Measurements from ENCODE around the gene NLE1. TPM values are rescaled to one million over a fixed set of nuclear protein-coding genes. Genes with fewer than 3 reads are reported as not detected.
"Not testable (repeated sequence)": the region's sequence is repeated elsewhere in the genome, so short reads cannot be mapped to it uniquely, and the experiment has no call there.

The NLE1 gene
- total RNA-seq, 1 donor from 2014 or later: 4.2 TPM

DNA sequence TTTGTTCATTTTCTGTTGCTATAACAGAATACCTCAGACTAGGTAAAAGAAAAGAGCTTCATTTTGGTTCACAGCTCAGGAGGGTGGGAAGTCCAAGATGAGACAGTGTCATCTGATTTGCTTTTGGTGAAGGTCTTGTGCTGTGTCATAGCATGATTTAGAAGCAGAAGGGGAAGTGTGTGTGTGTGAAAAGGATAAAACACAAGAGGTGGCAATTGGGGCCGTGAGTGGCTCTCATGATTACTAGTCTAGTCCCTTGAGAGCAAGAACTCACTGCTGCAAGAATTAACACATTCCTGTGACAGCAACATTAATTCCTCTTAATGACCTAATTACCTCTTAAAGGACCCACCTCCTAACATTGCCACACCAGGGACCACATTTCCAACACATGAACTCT lies 43.7 kb upstream of the NLE1 start:
- TF ChIP-seq, protein P1, sequence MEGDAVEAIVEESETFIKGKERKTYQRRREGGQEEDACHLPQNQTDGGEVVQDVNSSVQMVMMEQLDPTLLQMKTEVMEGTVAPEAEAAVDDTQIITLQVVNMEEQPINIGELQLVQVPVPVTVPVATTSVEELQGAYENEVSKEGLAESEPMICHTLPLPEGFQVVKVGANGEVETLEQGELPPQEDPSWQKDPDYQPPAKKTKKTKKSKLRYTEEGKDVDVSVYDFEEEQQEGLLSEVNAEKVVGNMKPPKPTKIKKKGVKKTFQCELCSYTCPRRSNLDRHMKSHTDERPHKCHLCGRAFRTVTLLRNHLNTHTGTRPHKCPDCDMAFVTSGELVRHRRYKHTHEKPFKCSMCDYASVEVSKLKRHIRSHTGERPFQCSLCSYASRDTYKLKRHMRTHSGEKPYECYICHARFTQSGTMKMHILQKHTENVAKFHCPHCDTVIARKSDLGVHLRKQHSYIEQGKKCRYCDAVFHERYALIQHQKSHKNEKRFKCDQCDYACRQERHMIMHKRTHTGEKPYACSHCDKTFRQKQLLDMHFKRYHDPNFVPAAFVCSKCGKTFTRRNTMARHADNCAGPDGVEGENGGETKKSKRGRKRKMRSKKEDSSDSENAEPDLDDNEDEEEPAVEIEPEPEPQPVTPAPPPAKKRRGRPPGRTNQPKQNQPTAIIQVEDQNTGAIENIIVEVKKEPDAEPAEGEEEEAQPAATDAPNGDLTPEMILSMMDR (IDR thresholded peaks at IDR 0.05; ENCODE audit: borderline replicate concordance): no peak
- no peaks in the 10 kb centered on the region for H3K4me1 ChIP-seq
- H3K27me3 ChIP-seq (ENCODE audit: low read depth): no peaks in the 10 kb centered on the region
- intact Hi-C loops (cut with micrococcal nuclease): no loop called here
- no peaks in the 10 kb centered on the region for H3K9me3 ChIP-seq (replicated peaks)
- H3K4me3 ChIP-seq: no peak overlapping the region
- no peak overlapping the region for H3K27ac ChIP-seq (replicated peaks)
- H3K36me3 ChIP-seq: peaks cover 37% of the 10 kb centered on the region
- no peak for DNase-seq

DNA sequence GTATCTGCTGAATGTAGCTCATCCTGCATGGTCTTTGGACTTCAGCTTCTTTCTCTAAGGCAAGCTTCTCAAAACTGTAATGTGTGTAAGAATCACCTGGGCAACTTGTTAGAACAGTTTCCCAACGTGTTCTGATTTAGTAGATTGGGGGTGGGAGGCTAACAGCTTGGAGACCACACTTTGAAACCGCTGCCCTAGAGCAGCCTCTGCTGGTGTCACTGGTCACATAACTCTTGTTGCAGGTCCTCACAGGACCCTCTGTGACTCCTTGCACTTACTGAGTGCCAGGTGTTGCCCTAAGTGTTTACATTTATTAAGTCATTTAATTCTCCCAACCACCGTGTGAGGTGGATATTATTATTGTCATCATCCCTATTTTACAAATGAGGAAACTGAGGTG lies 42.2 kb upstream of the NLE1 start:
- Histone ChIP-seq H3K36me3 (peaks cover 51% of the 10 kb centered on the region), H3K9me3 (replicated peaks) (no peaks in the 10 kb centered on the region), H3K4me3 (no peak overlapping the region), H3K27ac (replicated peaks) (no peak overlapping the region), H3K27me3 (ENCODE audit: low read depth) (no peaks in the 10 kb centered on the region), H3K4me1 (no peaks in the 10 kb centered on the region)
- intact Hi-C loops (cut with micrococcal nuclease): no loop called here
- DNase-seq: no peak
- TF ChIP-seq, protein P1 (IDR thresholded peaks at IDR 0.05; ENCODE audit: borderline replicate concordance): no peak

DNA sequence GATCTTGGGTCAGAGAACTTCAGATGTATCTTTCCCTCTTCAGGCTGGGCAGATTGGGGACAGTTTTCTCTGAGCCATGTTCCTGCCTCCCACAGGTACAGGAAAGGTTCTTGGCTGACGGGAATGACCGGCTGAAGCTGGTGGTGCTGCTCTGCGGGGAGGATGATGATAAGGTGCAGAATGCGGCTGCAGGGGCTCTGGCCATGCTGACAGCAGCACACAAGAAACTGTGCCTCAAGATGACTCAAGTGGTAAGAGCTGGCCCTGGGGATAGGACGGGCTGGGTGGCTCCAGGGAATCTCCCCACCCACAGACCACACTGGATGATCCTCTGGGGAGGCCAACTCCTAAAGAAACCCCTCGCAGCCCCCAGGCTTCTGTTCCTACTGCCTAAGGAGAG lies 41.2 kb upstream of the NLE1 start:
- intact Hi-C loops (cut with micrococcal nuclease): no loop called here
- no peak for DNase-seq
- no peaks in the 10 kb centered on the region for H3K9me3 ChIP-seq (replicated peaks)
- TF ChIP-seq, protein P1 (IDR thresholded peaks at IDR 0.05; ENCODE audit: borderline replicate concordance): no peak
- H3K36me3 ChIP-seq: peaks cover 52% of the 10 kb centered on the region
- H3K4me3 ChIP-seq: no peak overlapping the region
- no peak overlapping the region for H3K27ac ChIP-seq (replicated peaks)
- H3K4me1 ChIP-seq: no peaks in the 10 kb centered on the region
- H3K27me3 ChIP-seq (ENCODE audit: low read depth): no peaks in the 10 kb centered on the region

DNA sequence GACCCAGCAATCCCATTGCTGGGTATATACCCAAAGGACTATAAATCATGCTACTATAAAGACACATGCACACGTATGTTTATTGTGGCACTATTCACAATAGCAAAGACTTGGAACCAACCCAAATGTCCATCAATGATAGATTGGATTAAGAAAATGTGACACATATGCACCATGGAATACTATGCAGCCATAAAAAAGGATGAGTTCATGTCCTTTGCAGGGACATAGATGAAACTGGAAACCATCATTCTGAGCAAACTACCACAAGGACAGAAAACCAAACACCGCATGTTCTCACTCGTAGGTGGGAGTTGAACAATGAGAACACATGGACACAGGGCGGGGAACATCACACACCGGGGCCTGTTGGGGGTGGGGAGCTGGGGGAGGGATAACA lies 37.3 kb upstream of the NLE1 start:
- H3K27me3 ChIP-seq (ENCODE audit: low read depth); DNase-seq; H3K27ac ChIP-seq (replicated peaks); H3K9me3 ChIP-seq (replicated peaks); H3K4me3 ChIP-seq; H3K4me1 ChIP-seq: not testable (repeated sequence)
- H3K36me3 ChIP-seq: peaks cover 61% of the 10 kb centered on the region
- intact Hi-C loops (cut with micrococcal nuclease): loop anchor here (10.0 kb wide), 1 partner anchor 355 kb away; the partner anchor contains the start of gene SLFN12L

DNA sequence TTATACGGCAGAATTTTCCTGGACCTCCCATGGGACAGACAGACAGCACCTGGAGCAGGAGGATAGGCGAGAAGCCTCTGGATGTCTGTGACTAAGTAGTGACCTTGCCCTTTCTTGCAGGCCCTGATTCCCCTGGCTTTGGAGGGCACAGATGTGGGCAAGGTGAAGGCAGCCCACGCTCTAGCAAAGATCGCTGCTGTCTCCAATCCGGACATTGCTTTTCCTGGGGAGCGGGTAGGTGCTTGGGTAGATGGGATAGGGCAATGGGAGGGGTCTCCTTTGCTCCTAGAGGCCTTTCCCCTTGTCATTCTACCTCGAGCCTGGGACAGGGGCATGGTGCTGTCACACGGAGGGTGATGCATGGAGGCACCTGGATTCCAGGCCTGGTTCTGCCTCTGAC lies 34.8 kb upstream of the NLE1 start:
- no peak overlapping the region for H3K27ac ChIP-seq (replicated peaks)
- peaks cover 6% of the 10 kb centered on the region for H3K4me1 ChIP-seq
- H3K36me3 ChIP-seq: peaks cover 64% of the 10 kb centered on the region
- H3K27me3 ChIP-seq (ENCODE audit: low read depth): no peaks in the 10 kb centered on the region
- no peak overlapping the region for H3K4me3 ChIP-seq
- no peaks in the 10 kb centered on the region for H3K9me3 ChIP-seq (replicated peaks)
- TF ChIP-seq, protein P1 (IDR thresholded peaks at IDR 0.05; ENCODE audit: borderline replicate concordance): no peak
- intact Hi-C loops (cut with micrococcal nuclease): loop anchor here (10.0 kb wide), 1 partner anchor 358 kb away; the partner anchor contains the start of gene SLFN12L
- no peak for DNase-seq

DNA sequence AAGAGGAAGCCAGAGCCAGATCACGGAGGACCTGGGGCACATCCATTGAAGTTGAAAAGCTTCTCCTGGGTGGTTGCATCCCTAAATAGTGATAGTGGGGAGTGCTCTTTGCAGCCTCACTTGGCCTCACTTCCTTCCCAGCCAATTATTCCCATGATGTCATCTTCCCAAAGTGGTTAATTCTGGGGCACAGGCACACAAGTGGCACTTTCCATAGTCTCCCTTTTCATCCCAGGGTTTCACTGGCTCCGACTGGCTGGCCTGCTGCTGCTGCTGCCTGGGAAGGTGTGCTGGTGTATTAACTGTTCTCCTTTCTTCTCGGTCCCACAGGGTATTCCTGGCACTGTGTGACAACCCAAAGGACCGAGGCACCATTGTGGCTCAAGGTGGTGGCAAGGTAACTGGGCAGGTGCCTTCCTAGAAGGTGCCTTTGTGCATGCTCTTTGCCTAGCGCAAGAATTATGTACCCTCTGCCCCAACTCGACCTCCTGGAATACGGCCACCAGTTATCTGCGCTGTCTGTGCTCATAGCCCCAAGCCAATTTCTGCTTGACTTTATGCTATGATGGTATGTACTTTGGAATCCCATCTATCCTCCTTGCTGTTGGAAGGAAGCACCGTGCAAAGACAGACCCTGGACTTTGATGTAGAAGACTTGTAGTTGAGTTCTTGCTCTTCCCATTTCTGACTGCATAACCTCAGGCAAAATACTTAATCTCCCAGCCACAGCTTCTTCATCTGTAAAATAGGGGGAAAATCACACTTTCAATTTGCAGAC lies 33.7 kb upstream of the NLE1 start:
- H3K4me3 ChIP-seq: no peak overlapping the region
- no peak overlapping the region for H3K27ac ChIP-seq (replicated peaks)
- no peaks in the 10 kb centered on the region for H3K27me3 ChIP-seq (ENCODE audit: low read depth)
- TF ChIP-seq, protein P1 (IDR thresholded peaks at IDR 0.05; ENCODE audit: borderline replicate concordance): no peak
- peaks cover 10% of the 10 kb centered on the region for H3K4me1 ChIP-seq
- no peak for DNase-seq
- no peaks in the 10 kb centered on the region for H3K9me3 ChIP-seq (replicated peaks)
- intact Hi-C loops (cut with micrococcal nuclease): loop anchor here (10.0 kb wide), 1 partner anchor 359 kb away; the partner anchor contains the start of gene SLFN12L
- H3K36me3 ChIP-seq: peaks cover 59% of the 10 kb centered on the region
